HepG2 (cell line): ENCODE results near the gene CALD1.

Experiments used
- ATF3 ChIP-seq: sonication (generic); formaldehyde crosslinking; IDR thresholded peaks from 2 replicates; pipeline ENCODE4 v1.4.0; 2020; ENCODE audit warnings: missing genetic modification reagents
- CTCF ChIP-seq: sonication (generic); formaldehyde crosslinking; IDR thresholded peaks from 2 replicates; pipeline ENCODE4 v1.5.0; 2020; ENCODE audit warnings: mild to moderate bottlenecking, missing genetic modification reagents, moderate library complexity
- ELF4 ChIP-seq: sonication (generic); formaldehyde crosslinking; IDR thresholded peaks from 2 replicates; pipeline ENCODE4 v1.5.0; 2020; ENCODE audit warnings: missing genetic modification reagents, mild to moderate bottlenecking, moderate library complexity, borderline replicate concordance
- HNF1A ChIP-seq, 2 experiments: sonication (generic) in 1 of 2; formaldehyde crosslinking in 1 of 2; IDR thresholded peaks; 2 replicates each; pipeline versions ENCODE4 v1.4.0 to v1.6.1; 2016 to 2020; ENCODE audit warnings: borderline replicate concordance in 1 of 2, low read depth in 1 of 2, mild to moderate bottlenecking in 1 of 2, missing genetic modification reagents in 1 of 2
- NFATC3 ChIP-seq: sonication (generic); formaldehyde crosslinking; IDR thresholded peaks from 2 replicates; pipeline ENCODE4 v1.5.1; 2020; ENCODE audit warnings: mild to moderate bottlenecking, missing genetic modification reagents
- NR2C2 ChIP-seq: sonication (generic); formaldehyde crosslinking; IDR thresholded peaks from 2 replicates; pipeline ENCODE4 v1.4.0; 2020; ENCODE audit warnings: missing genetic modification reagents, mild to moderate bottlenecking, moderate library complexity, borderline replicate concordance
- PATZ1 ChIP-seq: sonication (generic); formaldehyde crosslinking; IDR thresholded peaks from 2 replicates; pipeline ENCODE4 v1.4.0; 2020; ENCODE audit warnings: missing genetic modification reagents
- TAF1 ChIP-seq: sonication (generic); formaldehyde crosslinking; IDR thresholded peaks from 2 replicates; pipeline ENCODE4 v1.4.0; 2020; ENCODE audit warnings: missing genetic modification reagents

- TF ChIP-seq TAF1 (CRISPR knock-in tag) (no peak), ELF4 (CRISPR knock-in tag) (no peak), ATF3 (CRISPR knock-in tag) (no peak), HNF1A (IDR thresholded peaks at IDR 0.05; ENCODE audit: low read depth) (no peak), HNF1A (CRISPR knock-in tag; IDR thresholded peaks at IDR 0.05; ENCODE audit: borderline replicate concordance) (no peak), NFATC3 (CRISPR knock-in tag) (no peak), CTCF (CRISPR knock-in tag) (no peak), PATZ1 (CRISPR knock-in tag) (no peak), NR2C2 (CRISPR knock-in tag) (no peak)
Observed at GRCh38 chr7:134758981-134759380, 20.5 kb upstream of the CALD1 start.
